Caco-2 (cell line): ENCODE data around the gene RERE. TPM values are rescaled to one million over a fixed set of nuclear protein-coding genes. Genes with fewer than 3 reads are reported as not detected.

Source experiments
- BruUV-seq: library from RNA; stranded (reverse); fragments of 400-500 nt; replicated peaks from 2 replicates; lab custom pipeline; 2021; lab: Mats Ljungman, UMichigan
- CTCF ChIA-PET: fragments of 300-600 bp; sonication (Branson Sonifier 250); formaldehyde crosslinking; loops from one replicate; lab custom pipeline; 2022; ENCODE audit warnings: antibody characterized with exemption; lab: Charles Lee
- POLR2A ChIA-PET: fragments of 300-600 bp; sonication (Branson Sonifier 250); formaldehyde crosslinking; loops from one replicate; lab custom pipeline; 2022; ENCODE audit warnings: antibody characterized with exemption; lab: Charles Lee
- DNase-seq, 2 experiments: peaks; one replicate each; pipeline versions ENCODE4 v3.0.0 to v3.0.0-alpha.2; 2020 to 2022
- H3K27me3 ChIP-seq: replicated peaks from 2 replicates; pipeline ENCODE4 v1.6.0; 2011; ENCODE audit warnings: low read length; ENCODE audit not compliant: control insufficient read depth, insufficient read depth
- H3K36me3 ChIP-seq: 2 replicates; pipeline ENCODE4 v1.5.1; 2011; ENCODE audit warnings: low read length; ENCODE audit not compliant: control insufficient read depth, insufficient read depth
- H3K4me1 ChIP-seq: fragments of 250-450 bp; sonication (Bioruptor Pico); 2 replicates; pipeline ENCODE4 v1.5.1; 2020; ENCODE audit warnings: mild to moderate bottlenecking
- H3K4me3 ChIP-seq: 2 replicates; pipeline ENCODE4 v1.5.1; 2011; ENCODE audit warnings: low read depth, mild to moderate bottlenecking, control low read depth, low read length
- H3K9me3 ChIP-seq: fragments of 250-450 bp; sonication (Bioruptor Pico); 2 replicates; pipeline ENCODE4 v1.5.1; 2020; ENCODE audit warnings: mild to moderate bottlenecking, moderate library complexity
- H3K27ac Mint-ChIP-seq: one replicate; pipeline ENCODE4 v1.8.0; 2022; ENCODE audit warnings: mixed read lengths; ENCODE audit not compliant: unreplicated experiment
- H3K27me3 Mint-ChIP-seq: one replicate; pipeline ENCODE4 v1.8.0; 2022; ENCODE audit warnings: mixed read lengths; ENCODE audit not compliant: insufficient read depth, unreplicated experiment
- H3K36me3 Mint-ChIP-seq: one replicate; pipeline ENCODE4 v1.8.0; 2022; ENCODE audit warnings: mild to moderate bottlenecking, mixed read lengths; ENCODE audit not compliant: insufficient read depth, unreplicated experiment
- H3K4me1 Mint-ChIP-seq: one replicate; pipeline ENCODE4 v1.8.0; 2022; ENCODE audit warnings: low read depth, mixed read lengths; ENCODE audit not compliant: unreplicated experiment
- H3K4me3 Mint-ChIP-seq: one replicate; pipeline ENCODE4 v1.8.0; 2022; ENCODE audit warnings: mild to moderate bottlenecking, moderate library complexity, mixed read lengths; ENCODE audit not compliant: unreplicated experiment
- H3K9me3 Mint-ChIP-seq: one replicate; pipeline ENCODE4 v1.8.0; 2022; ENCODE audit warnings: mixed read lengths; ENCODE audit not compliant: unreplicated experiment
- intact Hi-C: fragments of 100-400 bp; cut with micrococcal nuclease; formaldehyde crosslinking; loops from one replicate; pipeline ENCODE4 v1.10.0; 2022; ENCODE audit not compliant: unreplicated experiment
- total RNA-seq: library from RNA; stranded (reverse); gene quantifications from 2 replicates; pipeline ENCODE4 v1.2.3, GENCODE V29; 2022
- TF ChIP-seq, protein P1 (sequence below), 2 experiments: fragments of 200-600 bp in 1 of 2; IDR thresholded peaks; 1 replicate in 1 of 2; 2 replicates in 1 of 2; pipeline versions ENCODE4 v1.5.1 to v1.8.0; 2011 to 2022; ENCODE audit warnings: antibody characterized with exemption in 1 of 2, control low read depth in 1 of 2, inconsistent platforms in 1 of 2, low read depth in 1 of 2, low read length in 1 of 2, mild to moderate bottlenecking in 1 of 2, moderate library complexity in 1 of 2; ENCODE audit not compliant: insufficient read depth in 1 of 2, severe bottlenecking in 1 of 2, unreplicated experiment in 1 of 2

RERE gene
- total RNA-seq, 1 experiment from 2014 or later, result 85.2 TPM

DNA sequence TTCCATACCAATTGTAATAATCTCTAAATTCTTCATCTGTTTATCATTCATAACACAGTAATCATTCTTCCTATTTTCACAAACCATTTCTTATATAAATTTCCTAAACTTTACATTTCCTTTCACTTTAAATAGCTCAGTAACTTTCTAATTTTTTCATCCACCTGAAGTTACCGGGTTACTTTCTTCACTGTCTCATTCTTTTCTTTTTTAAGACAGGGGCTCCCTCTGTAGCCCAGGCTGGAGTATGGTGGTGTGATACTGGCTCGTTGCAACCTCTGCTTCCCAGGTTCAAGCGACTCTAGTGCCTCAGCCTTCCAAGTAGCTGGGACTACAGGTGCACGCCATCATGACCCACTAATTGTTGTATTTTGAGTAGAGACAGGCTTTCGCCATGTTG, 41.3 kb downstream of the RERE start:
- intact Hi-C loops, result no loop called here
- Histone ChIP-seq H3K36me3 (no peaks in the 10 kb centered on the region), H3K4me3 (no peak overlapping the region), H3K4me1 (no peaks in the 10 kb centered on the region), H3K27me3 (no peaks in the 10 kb centered on the region), H3K9me3 (no peaks in the 10 kb centered on the region; the same call in 1 of the 2 replicates)
- no peaks in the 10 kb centered on the region for H3K27me3 Mint-ChIP-seq
- peaks cover 7% of the 10 kb centered on the region for H3K4me1 Mint-ChIP-seq
- no peaks in the 10 kb centered on the region for H3K9me3 Mint-ChIP-seq
- POLR2A ChIA-PET, result no interaction called here
- BruUV-seq, result no TSS peak
- peaks cover 8% of the 10 kb centered on the region for H3K36me3 Mint-ChIP-seq
- no peak overlapping the region for H3K4me3 Mint-ChIP-seq
- CTCF ChIA-PET, result interaction anchor here (0.7 to 1.5 kb wide), 5 partner anchors 68 to 122 kb away, joined by 3 to 5 read pairs (median 3); no protein-coding TSS in a partner anchor
- TF ChIP-seq, protein P1, sequence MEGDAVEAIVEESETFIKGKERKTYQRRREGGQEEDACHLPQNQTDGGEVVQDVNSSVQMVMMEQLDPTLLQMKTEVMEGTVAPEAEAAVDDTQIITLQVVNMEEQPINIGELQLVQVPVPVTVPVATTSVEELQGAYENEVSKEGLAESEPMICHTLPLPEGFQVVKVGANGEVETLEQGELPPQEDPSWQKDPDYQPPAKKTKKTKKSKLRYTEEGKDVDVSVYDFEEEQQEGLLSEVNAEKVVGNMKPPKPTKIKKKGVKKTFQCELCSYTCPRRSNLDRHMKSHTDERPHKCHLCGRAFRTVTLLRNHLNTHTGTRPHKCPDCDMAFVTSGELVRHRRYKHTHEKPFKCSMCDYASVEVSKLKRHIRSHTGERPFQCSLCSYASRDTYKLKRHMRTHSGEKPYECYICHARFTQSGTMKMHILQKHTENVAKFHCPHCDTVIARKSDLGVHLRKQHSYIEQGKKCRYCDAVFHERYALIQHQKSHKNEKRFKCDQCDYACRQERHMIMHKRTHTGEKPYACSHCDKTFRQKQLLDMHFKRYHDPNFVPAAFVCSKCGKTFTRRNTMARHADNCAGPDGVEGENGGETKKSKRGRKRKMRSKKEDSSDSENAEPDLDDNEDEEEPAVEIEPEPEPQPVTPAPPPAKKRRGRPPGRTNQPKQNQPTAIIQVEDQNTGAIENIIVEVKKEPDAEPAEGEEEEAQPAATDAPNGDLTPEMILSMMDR (IDR thresholded peaks at IDR 0.05; ENCODE audit: insufficient read depth in 1 of 2, low read depth in 1 of 2, low read length in 1 of 2, severe bottlenecking in 1 of 2, unreplicated experiment in 1 of 2), result no peak
- DNase-seq, result no peak
- peak overlapping the region; percentile 63 for H3K27ac Mint-ChIP-seq

DNA sequence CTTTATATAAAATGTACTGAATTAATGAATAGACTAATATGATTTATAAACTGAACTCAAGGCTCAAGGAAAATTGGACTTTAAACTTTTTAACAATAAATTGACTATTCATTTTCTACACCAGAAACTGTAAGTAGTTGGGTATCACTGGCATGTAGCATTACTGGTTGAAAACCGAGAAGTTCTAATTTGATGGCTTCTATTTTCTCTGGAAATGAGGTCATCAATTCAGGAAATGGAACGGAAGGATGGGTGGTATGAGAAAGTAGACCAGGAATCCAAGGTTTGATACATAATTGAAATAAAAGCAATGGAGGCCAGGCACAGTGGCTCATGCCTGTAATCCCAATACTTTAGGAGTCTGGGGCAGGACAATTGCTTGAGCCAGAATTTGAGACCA, 50.4 kb downstream of the RERE start:
- Histone ChIP-seq H3K27me3 (no peaks in the 10 kb centered on the region), H3K36me3 (no peaks in the 10 kb centered on the region), H3K4me3 (no peak overlapping the region), H3K9me3 (no peaks in the 10 kb centered on the region), H3K4me1 (no peaks in the 10 kb centered on the region)
- no peak overlapping the region for H3K4me3 Mint-ChIP-seq
- no peaks in the 10 kb centered on the region for H3K9me3 Mint-ChIP-seq
- H3K36me3 Mint-ChIP-seq, result peaks cover 12% of the 10 kb centered on the region
- H3K27ac Mint-ChIP-seq, result no peak overlapping the region
- TF ChIP-seq, protein P1 (IDR thresholded peaks at IDR 0.05; ENCODE audit: insufficient read depth in 1 of 2, low read depth in 1 of 2, low read length in 1 of 2, severe bottlenecking in 1 of 2, unreplicated experiment in 1 of 2), result no peak
- H3K27me3 Mint-ChIP-seq, result no peaks in the 10 kb centered on the region
- no peak for DNase-seq
- intact Hi-C loops, result no loop called here
- no TSS peak for BruUV-seq
- H3K4me1 Mint-ChIP-seq, result peaks cover 14% of the 10 kb centered on the region
- POLR2A ChIA-PET, result no interaction called here
- CTCF ChIA-PET, result no interaction called here

DNA sequence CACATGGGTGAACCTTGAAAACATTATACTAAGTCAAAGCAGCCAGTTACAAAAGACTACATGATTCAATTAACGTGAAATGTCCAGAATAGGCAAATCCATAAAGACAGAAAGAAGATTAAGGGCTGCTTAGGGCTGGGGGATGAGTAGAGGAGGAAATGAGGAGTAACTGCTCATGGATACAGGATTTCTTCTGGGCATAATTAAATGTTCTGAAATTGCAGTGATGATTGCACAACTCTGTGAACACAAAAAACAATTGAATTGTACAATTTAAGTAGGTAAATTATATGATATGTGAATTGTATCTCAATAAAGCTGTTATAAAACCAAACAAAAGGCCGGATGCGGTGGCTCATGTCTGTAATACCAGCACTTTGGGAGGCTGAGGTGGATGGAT, 52.2 kb downstream of the RERE start:
- no peaks in the 10 kb centered on the region for H3K27me3 Mint-ChIP-seq
- Histone ChIP-seq H3K4me1 (no peaks in the 10 kb centered on the region), H3K9me3 (no peaks in the 10 kb centered on the region), H3K4me3 (no peak overlapping the region), H3K27me3 (no peaks in the 10 kb centered on the region), H3K36me3 (no peaks in the 10 kb centered on the region)
- POLR2A ChIA-PET, result no interaction called here
- no peak overlapping the region for H3K4me3 Mint-ChIP-seq
- H3K9me3 Mint-ChIP-seq, result no peaks in the 10 kb centered on the region
- no peak for DNase-seq
- peaks cover 12% of the 10 kb centered on the region for H3K36me3 Mint-ChIP-seq
- H3K4me1 Mint-ChIP-seq, result peaks cover 14% of the 10 kb centered on the region
- no peak overlapping the region for H3K27ac Mint-ChIP-seq
- CTCF ChIA-PET, result no interaction called here
- TF ChIP-seq, protein P1 (IDR thresholded peaks at IDR 0.05; ENCODE audit: insufficient read depth in 1 of 2, low read depth in 1 of 2, low read length in 1 of 2, severe bottlenecking in 1 of 2, unreplicated experiment in 1 of 2), result no peak
- BruUV-seq, result no TSS peak
- intact Hi-C loops, result no loop called here
